Neural cell (in vitro differentiated cells): ENCODE results near the gene SLC9A3. TPM values are rescaled to one million over a fixed set of nuclear protein-coding genes. Genes with fewer than 3 reads are reported as not detected.
A peak's percentile ranks its signal among the peaks of the same experiment; 100 is the strongest.

Experiments
- H2AFZ ChIP-seq: fragments of 200-600, 300-800 bp; sonication (generic), shearing (Covaris generic); 2 replicates; pipeline ENCODE4 v1.6.0; 2014; ENCODE audit warnings: low read depth, mild to moderate bottlenecking, antibody characterized with exemption, low read length, moderate library complexity
- H3F3A ChIP-seq: fragments of 200-600 bp; shearing (Covaris generic); 2 replicates; pipeline ENCODE4 v1.6.1; 2016; ENCODE audit warnings: mild to moderate bottlenecking, moderate library complexity, mixed read lengths, antibody characterized with exemption, low read length; ENCODE audit not compliant: insufficient read depth, poor library complexity, severe bottlenecking
- H3K27ac ChIP-seq: fragments of 200-600, 300-800 bp; sonication (generic), shearing (Covaris generic); 2 replicates; pipeline ENCODE4 v1.5.1; 2014; ENCODE audit warnings: mild to moderate bottlenecking, low read length, moderate library complexity
- H3K27me3 ChIP-seq: fragments of 300-800, 200-600 bp; sonication (generic), shearing (Covaris generic); 2 replicates; pipeline ENCODE4 v1.6.0; 2014; ENCODE audit warnings: mild to moderate bottlenecking, low read depth, low read length, moderate library complexity; ENCODE audit not compliant: insufficient read depth
- H3K36me3 ChIP-seq: fragments of 300-800, 200-600 bp; sonication (generic), shearing (Covaris generic); 2 replicates; pipeline ENCODE4 v1.5.1; 2014; ENCODE audit warnings: mild to moderate bottlenecking, antibody characterized with exemption, low read length, moderate library complexity; ENCODE audit not compliant: insufficient read depth
- H3K4me2 ChIP-seq: fragments of 300-800, 200-600 bp; sonication (generic), shearing (Covaris generic); 2 replicates; pipeline ENCODE4 v1.6.0; 2014; ENCODE audit warnings: mild to moderate bottlenecking, low read length
- H3K4me3 ChIP-seq: fragments of 300-800, 200-600 bp; sonication (generic), shearing (Covaris generic); 2 replicates; pipeline ENCODE4 v1.5.1; 2014; ENCODE audit warnings: mild to moderate bottlenecking, low read length, moderate library complexity
- H3K79me2 ChIP-seq: fragments of 200-600 bp; shearing (Covaris generic); replicated peaks from 2 replicates; pipeline ENCODE4 v1.6.0; 2014; ENCODE audit warnings: mild to moderate bottlenecking, low read length, moderate library complexity; ENCODE audit not compliant: insufficient read depth
- H3K9ac ChIP-seq: fragments of 300-800, 200-600 bp; sonication (generic), shearing (Covaris generic); 2 replicates; pipeline ENCODE4 v1.6.1; 2016; ENCODE audit warnings: mild to moderate bottlenecking, low read length, mixed read lengths
- H3K9me2 ChIP-seq: fragments of 200-600 bp; shearing (Covaris generic); 2 replicates; pipeline ENCODE4 v1.6.1; 2016; ENCODE audit warnings: mild to moderate bottlenecking, low read length, mixed read lengths; ENCODE audit not compliant: insufficient read depth
- H3K9me3 ChIP-seq: fragments of 200-600, 300-800 bp; sonication (generic), shearing (Covaris generic); 2 replicates; pipeline ENCODE4 v1.6.1; 2016; ENCODE audit warnings: mild to moderate bottlenecking, mixed run types, low read length, moderate library complexity, mixed read lengths
- H4K20me1 ChIP-seq: fragments of 200-600 bp; shearing (Covaris generic); 2 replicates; pipeline ENCODE4 v1.6.1; 2016; ENCODE audit warnings: mild to moderate bottlenecking, mixed run types; ENCODE audit not compliant: insufficient read depth
- CTCF ChIP-seq: fragments of 450-650 bp; IDR thresholded peaks from 2 replicates; pipeline ENCODE4 v1.5.1; 2014; ENCODE audit warnings: antibody characterized with exemption, mild to moderate bottlenecking, moderate library complexity; ENCODE audit not compliant: poor library complexity, severe bottlenecking
- EZH2 ChIP-seq: fragments of 200-600, 300-800 bp; shearing (Covaris generic), sonication (generic); IDR thresholded peaks from 2 replicates; pipeline ENCODE4 v1.6.1; 2014; ENCODE audit warnings: antibody characterized with exemption, low read length, borderline replicate concordance, mild to moderate bottlenecking; ENCODE audit not compliant: insufficient read depth, poor library complexity, severe bottlenecking
- MXI1 ChIP-seq: fragments of 450-650 bp; conservative IDR thresholded peaks from 2 replicates; pipeline ENCODE4 v1.6.1; 2014; ENCODE audit warnings: antibody characterized with exemption, mild to moderate bottlenecking; ENCODE audit not compliant: poor library complexity, severe bottlenecking
- RAD21 ChIP-seq: fragments of 450-650 bp; conservative IDR thresholded peaks from 2 replicates; pipeline ENCODE4 v1.6.1; 2014; ENCODE audit warnings: antibody characterized with exemption, mild to moderate bottlenecking, moderate library complexity
- REST ChIP-seq: IDR thresholded peaks from 2 replicates; pipeline ENCODE4 v1.6.1; 2012; ENCODE audit warnings: borderline replicate concordance
- SMC3 ChIP-seq: fragments of 450-650 bp; conservative IDR thresholded peaks from 2 replicates; pipeline ENCODE4 v1.6.1; 2014; ENCODE audit warnings: antibody characterized with exemption, mild to moderate bottlenecking, moderate library complexity; ENCODE audit not compliant: poor library complexity
- TAF1 ChIP-seq: IDR thresholded peaks from 2 replicates; pipeline ENCODE4 v1.6.1; 2012; ENCODE audit warnings: low read depth
- polyA plus RNA-seq: library from polyadenylated mRNA; depleted of rRNA; stranded (reverse); fragments of >200 nt; gene quantifications from 2 replicates; pipeline ENCODE4 v1.2.3, GENCODE V29; 2014

Gene SLC9A3
- polyA plus RNA-seq, 1 donor from 2014 or later: 4.0 TPM

- no peaks in the 10 kb centered on the region for H3K9me3 ChIP-seq
- H2AFZ ChIP-seq: no peak overlapping the region
- no peak overlapping the region for H3K27ac ChIP-seq
- H3K9ac ChIP-seq: no peak overlapping the region
- H3K4me2 ChIP-seq: no peak overlapping the region
- H3K27me3 ChIP-seq: no peaks in the 10 kb centered on the region
- TF ChIP-seq RAD21 (no peak), CTCF (no peak), TAF1 (no peak), EZH2 (no peak), REST (no peak), SMC3 (no peak)
- no peaks in the 10 kb centered on the region for H3K79me2 ChIP-seq
- no peaks in the 10 kb centered on the region for H4K20me1 ChIP-seq
- H3K9me2 ChIP-seq: no peaks in the 10 kb centered on the region
- peak overlapping the region; percentile 88 for H3K4me3 ChIP-seq
- no peaks in the 10 kb centered on the region for H3K36me3 ChIP-seq
- H3F3A ChIP-seq: no peaks in the 10 kb centered on the region
Observed at GRCh38 chr5:470961-471749, 53.1 kb downstream of the SLC9A3 start.

- Histone ChIP-seq H3K9me3 (no peaks in the 10 kb centered on the region), H3K4me3 (no peak overlapping the region), H3K9ac (no peak overlapping the region), H3F3A (no peaks in the 10 kb centered on the region), H4K20me1 (no peaks in the 10 kb centered on the region), H3K27ac (no peak overlapping the region), H3K4me2 (no peak overlapping the region), H3K27me3 (no peaks in the 10 kb centered on the region), H3K9me2 (no peaks in the 10 kb centered on the region), H3K36me3 (no peaks in the 10 kb centered on the region), H3K79me2 (no peaks in the 10 kb centered on the region), H2AFZ (no peak overlapping the region)
- TF ChIP-seq MXI1: no peak
- no peak for TF ChIP-seq TAF1
Observed at GRCh38 chr5:469752-470483, 54.3 kb downstream of the SLC9A3 start.
